ENCODE measurements around the gene PDE4B.

The PDE4B gene

GRCh38 chr1:65890201-65890843, 97.6 kb downstream of the PDE4B start:
- DNase-seq, result no peak

- no peak for DNase-seq
Measured at GRCh38 chr1:65894738-65895605, 102.3 kb downstream of the PDE4B start.

DNA sequence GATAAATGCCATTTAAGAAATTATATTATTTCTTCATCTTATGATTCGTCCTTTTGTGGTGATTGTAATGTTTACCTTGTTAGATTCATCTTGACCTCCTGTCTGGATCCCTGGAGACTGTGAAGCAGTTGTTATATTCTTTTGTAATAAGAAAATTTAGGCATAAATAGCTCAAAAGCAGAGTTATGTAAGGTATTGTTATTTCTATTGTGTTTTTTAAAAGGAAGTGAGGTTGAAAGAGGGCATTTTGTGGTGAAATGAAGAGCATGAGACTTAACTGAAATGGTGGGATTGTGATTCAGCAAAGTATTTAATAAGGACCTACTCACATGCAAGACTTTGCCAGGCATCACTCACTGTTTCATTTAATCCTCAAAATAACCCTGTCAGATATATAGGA, 104.0 kb downstream of the PDE4B start:
- DNase-seq, result no peak

GRCh38 chr1:65897485-65897884, 104.8 kb downstream of the PDE4B start:
- no peak for DNase-seq

DNA sequence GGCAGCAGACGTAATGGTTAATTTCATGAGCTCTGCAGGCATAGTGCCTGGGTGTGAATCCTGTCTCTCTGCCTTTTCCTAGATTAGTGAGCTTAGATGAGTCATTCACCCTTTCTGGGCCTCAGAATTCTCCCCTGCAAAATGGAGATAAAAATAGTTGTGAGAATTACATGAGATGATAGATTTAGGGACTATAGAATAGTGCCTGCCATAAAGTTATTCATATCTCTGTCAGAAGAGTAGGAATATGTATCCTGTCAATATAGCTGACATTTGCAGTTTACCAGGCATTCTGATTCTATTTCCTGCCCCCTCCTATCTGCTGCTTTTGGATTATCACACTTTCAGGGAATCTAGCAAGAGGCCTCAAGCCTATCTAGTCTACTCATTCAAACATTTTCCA, 112.0 kb downstream of the PDE4B start:
- DNase-seq, result no peak

DNA sequence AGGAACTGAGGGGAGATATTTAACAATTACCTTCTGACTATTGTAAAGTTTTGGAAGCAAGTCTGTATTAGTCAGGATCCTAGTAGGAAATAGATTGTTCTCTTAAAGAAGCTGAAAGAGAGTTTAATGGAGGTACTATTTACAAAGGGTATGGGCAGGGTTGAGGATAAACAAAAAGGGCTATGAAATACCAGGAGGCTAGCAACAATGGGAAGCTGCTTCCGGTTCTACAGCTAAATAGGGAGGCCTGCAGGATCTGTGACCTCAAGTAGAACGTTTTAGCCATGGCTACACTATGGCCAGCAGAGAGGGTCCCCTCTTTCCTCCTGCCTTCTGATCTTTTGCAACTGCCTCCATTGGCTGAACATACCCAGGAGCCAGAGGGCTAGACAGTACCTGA, 117.7 kb downstream of the PDE4B start:
- DNase-seq, result no peak

DNA sequence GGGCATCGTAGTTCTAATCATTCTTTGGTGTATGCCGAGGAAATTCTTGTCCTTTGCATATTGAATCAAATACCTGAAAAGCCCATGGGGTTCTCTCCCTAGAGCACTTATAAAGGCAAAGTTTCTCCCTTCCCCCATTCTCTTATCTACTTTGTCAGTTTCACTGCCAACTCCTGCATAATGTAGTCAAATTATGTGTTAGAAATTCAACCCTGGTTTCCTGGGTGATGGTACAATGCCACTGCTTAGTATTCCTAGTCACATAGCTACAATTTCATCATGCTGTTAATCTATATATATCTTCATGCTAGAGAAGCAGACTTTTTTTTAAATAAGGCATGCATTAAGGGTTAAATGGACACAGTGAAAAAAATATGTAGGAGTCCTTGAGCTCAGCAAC, 119.0 kb downstream of the PDE4B start:
- DNase-seq, result no peak

DNA sequence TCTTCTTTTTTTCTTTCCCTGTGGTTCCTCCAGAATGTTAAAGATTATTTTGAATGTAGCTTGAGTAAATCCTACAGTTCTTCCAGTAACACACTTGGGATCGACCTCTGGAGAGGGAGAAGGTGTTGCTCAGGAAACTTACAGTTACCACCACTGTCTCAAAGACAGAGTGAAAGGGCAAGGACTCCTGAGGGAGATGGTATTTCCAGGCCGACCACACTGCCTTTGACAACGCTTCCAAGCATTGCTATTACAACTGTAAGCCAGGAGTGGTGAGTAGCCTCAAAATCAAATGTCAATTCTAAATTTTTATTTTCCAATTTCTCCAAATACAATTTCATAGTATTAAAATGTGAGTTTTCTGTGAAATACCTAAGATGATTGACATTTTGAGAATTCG, 125.9 kb downstream of the PDE4B start:
- no peak for DNase-seq

GRCh38 chr1:65921446-65921845, 128.8 kb downstream of the PDE4B start:
- no peak for DNase-seq

DNA sequence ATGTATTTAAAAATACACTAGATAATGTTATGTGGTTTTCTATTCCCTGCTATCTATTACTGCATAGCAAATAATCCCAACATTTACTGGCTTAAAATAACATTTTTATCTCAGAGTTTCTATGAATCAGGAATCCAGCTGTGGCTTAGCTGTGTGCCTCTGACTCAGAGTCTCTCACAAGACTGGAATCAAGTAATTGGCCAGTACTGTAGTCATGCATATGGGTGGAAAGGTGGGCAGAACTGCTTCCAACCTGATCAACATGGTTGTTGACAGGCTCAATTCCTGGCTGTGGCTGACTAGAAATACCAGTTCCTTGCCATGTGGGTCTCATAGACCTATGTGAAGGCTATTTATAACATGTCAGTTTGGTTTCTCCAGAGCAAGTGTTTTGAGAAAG, 131.8 kb downstream of the PDE4B start:
- DNase-seq, result no peak

- no peak for DNase-seq
Measured at GRCh38 chr1:65938506-65938905, 145.8 kb downstream of the PDE4B start.

- DNase-seq, result no peak
Measured at GRCh38 chr1:65939191-65939590, 146.5 kb downstream of the PDE4B start.

GRCh38 chr1:65939636-65940035, 146.9 kb downstream of the PDE4B start:
- no peak for DNase-seq

DNA sequence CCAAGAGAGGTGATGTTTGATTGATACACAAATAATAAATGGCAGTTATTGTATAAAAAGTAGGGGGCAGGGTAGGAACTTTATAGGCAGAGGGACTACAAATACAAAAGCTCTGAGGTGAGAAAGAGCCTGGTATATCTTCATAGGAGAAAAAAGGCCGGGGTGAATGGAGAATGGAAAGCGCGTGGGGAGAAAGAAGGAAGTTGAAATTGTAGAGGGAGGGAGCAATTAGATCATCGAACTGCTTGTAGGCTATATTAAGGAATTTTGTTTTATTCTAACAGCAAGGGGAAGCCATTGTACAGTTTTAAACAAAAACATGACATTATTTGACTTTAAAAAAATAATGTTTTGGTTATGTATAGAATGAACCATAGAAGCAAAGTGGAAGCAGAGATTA, 147.4 kb downstream of the PDE4B start:
- no peak for DNase-seq

GRCh38 chr1:65942476-65942875, 149.8 kb downstream of the PDE4B start:
- no peak for DNase-seq

GRCh38 chr1:65946376-65946775, 153.7 kb downstream of the PDE4B start:
- DNase-seq, result no peak

DNA sequence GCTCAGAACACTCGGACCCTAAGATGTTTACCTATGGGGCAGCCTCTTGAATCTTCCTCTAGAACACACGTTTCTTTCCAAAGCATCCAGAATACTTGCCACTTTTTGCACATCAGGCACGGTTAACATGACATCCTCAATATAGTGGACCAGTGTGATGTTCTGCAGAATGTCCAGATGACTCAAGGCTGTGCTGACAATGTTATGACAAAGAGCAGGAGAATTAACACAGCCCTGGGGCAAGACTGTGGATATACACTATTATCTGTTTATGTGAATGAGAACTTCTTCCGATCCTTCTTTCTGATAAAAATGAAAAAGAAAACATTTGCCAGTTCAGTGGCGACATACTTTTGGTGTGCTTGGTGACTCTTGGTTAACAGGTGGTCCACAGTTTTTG, 154.3 kb downstream of the PDE4B start:
- no peak for DNase-seq

- DNase-seq, result no peak
Measured at GRCh38 chr1:65948609-65949229, 156.0 kb downstream of the PDE4B start.

GRCh38 chr1:65949230-65949626, 156.5 kb downstream of the PDE4B start:
- DNase-seq, result peak; percentile 33

GRCh38 chr1:65949933-65950332, 157.2 kb downstream of the PDE4B start:
- peak; percentile 44 for DNase-seq

- no peak for DNase-seq
Measured at GRCh38 chr1:65952696-65953095, 160.0 kb downstream of the PDE4B start.

- no peak for DNase-seq
Measured at GRCh38 chr1:65953170-65953569, 160.5 kb downstream of the PDE4B start.

DNA sequence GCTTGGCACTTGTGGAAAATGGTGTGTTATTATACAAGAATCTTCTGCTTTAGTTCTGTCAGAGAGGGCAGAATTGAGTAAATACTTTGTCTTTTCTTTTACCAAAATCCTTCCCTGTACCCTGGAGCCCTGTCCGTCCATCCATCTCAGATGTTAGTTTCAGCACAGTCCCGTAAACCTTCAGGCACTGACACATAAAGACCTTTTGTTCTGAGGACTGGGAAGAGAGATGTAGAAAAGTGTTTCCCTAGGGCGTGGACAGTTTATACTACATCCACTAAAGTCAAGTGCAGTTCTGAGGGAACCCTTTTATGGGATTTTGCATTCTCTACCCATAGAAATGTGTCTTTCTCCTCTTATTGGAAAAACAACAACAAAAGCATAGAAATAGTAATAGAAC, 162.4 kb downstream of the PDE4B start:
- no peak for DNase-seq

GRCh38 chr1:65955503-65955902, 162.8 kb downstream of the PDE4B start:
- DNase-seq, result no peak
